ENCODE measurements around the gene RRN3.
"Not testable (repeated sequence)": the region's sequence is repeated elsewhere in the genome, so short reads cannot be mapped to it uniquely, and the experiment has no call there.

RRN3 gene

GRCh38 chr16:15053904-15054303 lies 40.2 kb downstream of the RRN3 start:
- Mint-ChIP-seq H3K4me1 (peaks cover 15% of the 10 kb centered on the region), H3K27ac (ENCODE audit: low read depth) (peak overlapping the region; percentile 39), H3K4me3 (peak overlapping the region; percentile 82), H3K9me3 (no peaks in the 10 kb centered on the region), H3K36me3 (ENCODE audit: insufficient read depth) (no peaks in the 10 kb centered on the region), H3K27me3 (no peaks in the 10 kb centered on the region)
- no peak for DNase-seq (ENCODE audit: low spot score in 2 of 2)
- no peak for ATAC-seq (replicated peaks; ENCODE audit: extremely low read depth, poor library complexity, severe bottlenecking)

DNA sequence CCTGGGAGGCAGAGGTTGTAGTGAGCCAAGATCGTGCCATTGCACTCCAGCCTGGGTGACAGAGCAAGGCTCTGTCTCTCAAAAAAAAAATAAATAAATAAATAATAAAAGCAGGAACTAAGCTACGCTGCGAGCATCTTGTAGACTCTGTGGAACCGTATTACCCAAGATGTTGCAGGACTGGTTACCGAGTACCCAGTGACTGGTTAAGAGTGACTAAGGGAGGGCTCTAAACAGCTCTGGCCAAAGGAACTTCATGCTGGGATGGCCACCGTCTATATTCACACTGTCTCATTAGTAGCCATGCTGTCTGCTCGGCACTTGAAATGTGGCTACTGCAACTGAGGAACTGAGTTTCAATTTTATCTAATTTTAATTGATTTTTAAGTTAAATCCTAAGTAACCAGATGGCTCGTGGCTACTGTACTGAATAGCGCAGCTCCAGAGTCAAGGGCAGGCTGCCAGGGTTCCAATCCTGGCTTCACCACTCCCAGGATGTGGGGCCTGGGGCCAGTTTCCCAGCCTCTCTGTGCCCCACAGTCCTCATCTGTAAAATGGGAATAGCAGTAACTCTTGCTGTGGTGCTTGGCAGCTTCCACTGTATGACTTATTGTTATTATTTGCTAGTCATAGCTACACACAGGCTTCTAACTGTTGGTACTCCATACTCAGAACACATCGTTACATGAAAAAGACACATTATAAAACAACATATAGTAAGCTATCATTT lies 41.2 kb downstream of the RRN3 start:
- Mint-ChIP-seq H3K27ac (ENCODE audit: low read depth) (no peak overlapping the region), H3K9me3 (no peaks in the 10 kb centered on the region), H3K4me1 (peaks cover 15% of the 10 kb centered on the region), H3K36me3 (ENCODE audit: insufficient read depth) (no peaks in the 10 kb centered on the region), H3K4me3 (no peak overlapping the region), H3K27me3 (no peaks in the 10 kb centered on the region)
- ATAC-seq (replicated peaks; ENCODE audit: extremely low read depth, poor library complexity, severe bottlenecking), result no peak
- no peak for DNase-seq (ENCODE audit: low spot score in 2 of 2)

GRCh38 chr16:15051387-15051951 lies 42.6 kb downstream of the RRN3 start:
- no peak for ATAC-seq (replicated peaks; ENCODE audit: extremely low read depth, poor library complexity, severe bottlenecking)
- DNase-seq (ENCODE audit: low spot score in 2 of 2), result no peak
- no peaks in the 10 kb centered on the region for H3K9me3 Mint-ChIP-seq
- H3K27me3 Mint-ChIP-seq, result no peaks in the 10 kb centered on the region
- H3K27ac Mint-ChIP-seq (ENCODE audit: low read depth), result peak overlapping the region; percentile 14
- no peak overlapping the region for H3K4me3 Mint-ChIP-seq
- H3K36me3 Mint-ChIP-seq (ENCODE audit: insufficient read depth), result peaks cover 5% of the 10 kb centered on the region
- peaks cover 15% of the 10 kb centered on the region for H3K4me1 Mint-ChIP-seq

DNA sequence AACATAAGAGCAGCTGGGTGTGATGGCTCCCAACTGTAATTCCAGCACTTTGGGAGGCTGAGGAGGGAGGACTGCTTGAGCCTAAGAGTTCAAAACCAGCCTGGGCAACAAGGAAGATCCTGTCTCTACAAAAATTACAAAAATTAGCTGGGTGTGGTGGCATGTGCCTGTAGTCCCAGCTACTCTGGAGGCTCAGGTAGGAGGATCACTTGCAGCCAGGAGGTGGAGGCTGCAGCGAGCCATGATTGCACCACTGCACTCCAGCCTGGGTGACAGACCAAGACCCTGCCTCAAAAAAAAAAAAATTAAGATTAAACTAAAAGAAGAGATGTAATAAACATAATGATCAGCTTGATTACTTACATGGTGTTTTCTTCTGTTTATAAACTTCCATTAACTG lies 43.6 kb downstream of the RRN3 start:
- not testable (repeated sequence) for DNase-seq (ENCODE audit: low spot score in 2 of 2); H3K27me3 Mint-ChIP-seq; ATAC-seq (replicated peaks; ENCODE audit: extremely low read depth, poor library complexity, severe bottlenecking); H3K36me3 Mint-ChIP-seq (ENCODE audit: insufficient read depth); H3K27ac Mint-ChIP-seq (ENCODE audit: low read depth); H3K4me3 Mint-ChIP-seq; H3K9me3 Mint-ChIP-seq
- H3K4me1 Mint-ChIP-seq, result peaks cover 15% of the 10 kb centered on the region

DNA sequence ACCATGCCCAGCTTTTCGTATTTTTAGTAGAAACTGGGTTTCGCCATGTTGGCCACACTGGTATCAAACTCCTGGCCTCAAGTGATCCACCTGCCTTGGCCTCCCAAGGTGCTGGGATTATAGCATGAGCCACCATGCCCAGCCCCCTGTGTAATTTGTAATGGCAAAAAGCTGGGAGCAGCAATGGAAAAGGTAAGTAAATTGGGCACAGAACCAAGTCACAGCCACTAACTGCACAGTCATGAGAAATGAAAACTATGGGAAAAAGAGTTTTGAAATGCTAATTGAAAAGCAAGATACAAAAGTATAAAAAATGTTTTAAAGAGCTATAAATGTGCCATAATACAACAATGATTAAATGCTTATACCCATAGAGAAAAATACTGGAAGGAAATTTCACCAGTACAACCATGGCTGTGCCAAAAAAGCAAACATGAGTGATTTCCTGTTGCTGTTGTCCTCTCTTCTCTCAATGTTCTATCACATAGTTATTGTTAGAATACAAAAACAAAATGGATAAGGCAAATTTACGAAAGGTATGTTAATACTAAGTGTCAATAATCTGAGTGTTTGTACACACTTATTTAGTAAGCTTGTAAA lies 44.4 kb downstream of the RRN3 start:
- H3K27ac Mint-ChIP-seq (ENCODE audit: low read depth), result no peak overlapping the region
- H3K4me1 Mint-ChIP-seq, result peaks cover 10% of the 10 kb centered on the region
- H3K27me3 Mint-ChIP-seq, result no peaks in the 10 kb centered on the region
- DNase-seq (ENCODE audit: low spot score in 2 of 2) (no peak), ATAC-seq (replicated peaks; ENCODE audit: extremely low read depth, poor library complexity, severe bottlenecking) (no peak)
- no peak overlapping the region for H3K4me3 Mint-ChIP-seq
- H3K9me3 Mint-ChIP-seq, result no peaks in the 10 kb centered on the region
- peaks cover 7% of the 10 kb centered on the region for H3K36me3 Mint-ChIP-seq (ENCODE audit: insufficient read depth)

- DNase-seq (ENCODE audit: low spot score in 2 of 2), result no peak
- H3K27me3 Mint-ChIP-seq, result no peaks in the 10 kb centered on the region
- peaks cover 21% of the 10 kb centered on the region for H3K36me3 Mint-ChIP-seq (ENCODE audit: insufficient read depth)
- H3K4me1 Mint-ChIP-seq, result no peaks in the 10 kb centered on the region
- H3K4me3 Mint-ChIP-seq, result no peak overlapping the region
- ATAC-seq (replicated peaks; ENCODE audit: extremely low read depth, poor library complexity, severe bottlenecking), result no peak
- no peak overlapping the region for H3K27ac Mint-ChIP-seq (ENCODE audit: low read depth)
- H3K9me3 Mint-ChIP-seq, result no peaks in the 10 kb centered on the region
Measured at GRCh38 chr16:15046692-15047376, 47.2 kb downstream of the RRN3 start.

GRCh38 chr16:15045270-15045669 lies 48.8 kb downstream of the RRN3 start:
- not testable (repeated sequence) for H3K9me3 Mint-ChIP-seq; H3K27me3 Mint-ChIP-seq; DNase-seq (ENCODE audit: low spot score in 2 of 2); H3K4me1 Mint-ChIP-seq; H3K27ac Mint-ChIP-seq (ENCODE audit: low read depth); H3K4me3 Mint-ChIP-seq; ATAC-seq (replicated peaks; ENCODE audit: extremely low read depth, poor library complexity, severe bottlenecking)
- H3K36me3 Mint-ChIP-seq (ENCODE audit: insufficient read depth), result peaks cover 26% of the 10 kb centered on the region

DNA sequence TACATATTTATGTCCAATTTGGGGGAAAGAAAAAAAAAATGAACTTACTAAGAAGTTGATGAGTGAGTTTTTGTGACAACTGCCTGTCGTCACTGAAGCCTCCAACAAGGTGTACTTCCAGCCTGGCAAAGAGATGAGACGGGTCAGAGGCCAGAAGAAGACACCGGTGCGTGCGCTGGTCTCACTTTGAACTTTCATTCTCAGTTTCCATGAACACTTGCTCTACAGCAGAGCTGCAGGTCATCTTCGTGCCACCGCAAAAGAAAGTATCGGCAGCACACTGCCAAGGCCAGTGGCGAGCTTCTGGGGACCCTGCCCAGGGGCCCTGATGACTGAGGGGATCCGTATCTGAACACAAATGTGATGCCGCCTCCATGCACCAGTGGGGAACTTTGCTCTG lies 49.8 kb downstream of the RRN3 start:
- H3K36me3 Mint-ChIP-seq (ENCODE audit: insufficient read depth), result peaks cover 26% of the 10 kb centered on the region

DNA sequence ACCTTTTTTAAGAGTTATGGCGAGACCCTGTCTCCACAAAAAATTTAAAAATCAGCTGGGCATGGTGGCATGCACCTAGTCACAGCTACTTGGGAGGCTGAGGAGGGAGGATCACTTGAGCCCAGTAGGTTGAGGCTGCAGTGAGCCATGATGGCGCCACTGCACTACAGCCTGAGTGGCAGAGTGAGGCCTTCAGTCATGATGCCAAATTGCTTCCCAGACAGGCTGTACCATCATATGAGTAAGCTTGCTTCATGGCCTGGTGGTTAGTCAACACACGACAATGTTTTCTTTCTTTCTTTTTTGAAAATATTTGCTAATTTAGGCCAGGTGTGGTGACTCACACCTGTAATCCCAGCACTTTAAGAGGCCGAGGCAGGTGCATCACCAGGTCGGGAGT lies 50.7 kb downstream of the RRN3 start:
- H3K4me1 Mint-ChIP-seq, result no peaks in the 10 kb centered on the region
- no peak overlapping the region for H3K4me3 Mint-ChIP-seq
- H3K27me3 Mint-ChIP-seq, result no peaks in the 10 kb centered on the region
- H3K9me3 Mint-ChIP-seq, result no peaks in the 10 kb centered on the region
- DNase-seq (ENCODE audit: low spot score in 2 of 2) (no peak), ATAC-seq (replicated peaks; ENCODE audit: extremely low read depth, poor library complexity, severe bottlenecking) (no peak)
- no peak overlapping the region for H3K27ac Mint-ChIP-seq (ENCODE audit: low read depth)
- peaks cover 31% of the 10 kb centered on the region for H3K36me3 Mint-ChIP-seq (ENCODE audit: insufficient read depth)

More for the DNA sequence above, 49.8 kb downstream of the RRN3 start:
- Mint-ChIP-seq H3K9me3 (no peaks in the 10 kb centered on the region), H3K27ac (ENCODE audit: low read depth) (no peak overlapping the region), H3K4me3 (no peak overlapping the region), H3K27me3 (no peaks in the 10 kb centered on the region), H3K4me1 (no peaks in the 10 kb centered on the region)
- no peak for DNase-seq (ENCODE audit: low spot score in 2 of 2)
- no peak for ATAC-seq (replicated peaks; ENCODE audit: extremely low read depth, poor library complexity, severe bottlenecking)

DNA sequence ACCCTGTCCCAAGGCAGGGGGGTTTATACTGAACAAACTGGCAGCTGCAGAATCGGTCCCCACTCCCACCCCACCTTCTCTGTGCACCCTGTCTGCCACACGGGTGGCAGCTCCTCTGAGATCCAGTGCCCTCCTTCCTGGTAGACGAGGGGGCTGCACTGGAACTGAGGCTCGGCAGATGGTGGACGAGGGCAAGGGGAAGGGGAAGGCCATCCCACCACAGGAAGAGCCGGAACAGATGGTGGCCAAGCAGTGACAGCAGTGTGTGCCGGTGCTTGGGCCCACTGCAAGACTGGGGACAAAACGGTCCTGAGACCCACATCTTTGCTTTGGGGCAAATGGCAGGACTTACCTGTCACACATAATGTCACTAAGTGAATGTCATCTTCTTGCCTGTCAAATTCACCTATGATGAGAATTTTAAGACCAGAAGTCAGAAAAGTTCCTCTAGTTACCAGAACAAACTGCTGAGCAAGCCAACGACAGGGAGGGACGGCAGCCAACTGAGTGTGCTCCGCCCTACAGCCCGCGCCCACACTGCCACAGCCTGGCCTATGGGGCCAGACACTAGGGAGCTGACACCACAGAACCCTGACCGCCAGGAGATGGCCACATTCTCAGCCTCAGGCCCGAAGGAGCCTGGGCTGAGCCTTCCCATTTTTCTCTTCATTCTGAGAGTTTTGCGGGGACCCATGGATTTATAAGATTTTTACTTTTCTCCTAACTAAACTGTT lies 52.6 kb downstream of the RRN3 start:
- Mint-ChIP-seq H3K4me3 (no peak overlapping the region), H3K27me3 (no peaks in the 10 kb centered on the region), H3K27ac (ENCODE audit: low read depth) (no peak overlapping the region), H3K9me3 (no peaks in the 10 kb centered on the region), H3K36me3 (ENCODE audit: insufficient read depth) (peaks cover 40% of the 10 kb centered on the region), H3K4me1 (no peaks in the 10 kb centered on the region)
- DNase-seq (ENCODE audit: low spot score in 2 of 2) (no peak), ATAC-seq (replicated peaks; ENCODE audit: extremely low read depth, poor library complexity, severe bottlenecking) (no peak)

DNA sequence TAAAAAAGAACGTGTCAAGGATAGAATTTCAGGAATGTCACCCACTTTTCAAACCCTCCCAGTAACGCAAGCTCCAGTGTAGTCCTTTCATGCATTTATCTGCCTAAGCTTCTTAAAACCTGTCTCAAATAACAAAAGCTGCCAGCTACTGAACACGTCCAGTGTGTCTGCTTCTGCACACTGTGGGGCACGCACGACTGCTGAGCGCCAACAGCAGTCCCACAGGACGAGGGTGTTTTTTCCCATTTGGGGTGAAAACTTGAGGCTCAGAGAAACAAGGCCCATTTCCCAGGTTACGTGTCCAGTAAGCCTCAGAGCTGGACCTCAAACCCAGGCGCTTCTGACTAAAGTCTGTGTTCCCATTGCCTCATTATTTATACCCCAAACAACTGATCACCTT lies 55.4 kb downstream of the RRN3 start:
- peaks cover 43% of the 10 kb centered on the region for H3K36me3 Mint-ChIP-seq (ENCODE audit: insufficient read depth)

GRCh38 chr16:15037745-15038144 lies 56.3 kb downstream of the RRN3 start:
- Mint-ChIP-seq H3K36me3 (ENCODE audit: insufficient read depth) (peaks cover 40% of the 10 kb centered on the region), H3K9me3 (no peaks in the 10 kb centered on the region), H3K4me3 (no peak overlapping the region), H3K27me3 (no peaks in the 10 kb centered on the region), H3K4me1 (peaks cover under 1% of the 10 kb centered on the region), H3K27ac (ENCODE audit: low read depth) (no peak overlapping the region)
- DNase-seq (ENCODE audit: low spot score in 2 of 2) (no peak), ATAC-seq (replicated peaks; ENCODE audit: extremely low read depth, poor library complexity, severe bottlenecking) (no peak)

More for the DNA sequence above, 55.4 kb downstream of the RRN3 start:
- no peaks in the 10 kb centered on the region for H3K4me1 Mint-ChIP-seq
- H3K27me3 Mint-ChIP-seq, result no peaks in the 10 kb centered on the region
- no peak overlapping the region for H3K4me3 Mint-ChIP-seq
- H3K9me3 Mint-ChIP-seq, result no peaks in the 10 kb centered on the region
- ATAC-seq (replicated peaks; ENCODE audit: extremely low read depth, poor library complexity, severe bottlenecking) (no peak), DNase-seq (ENCODE audit: low spot score in 2 of 2) (no peak)
- H3K27ac Mint-ChIP-seq (ENCODE audit: low read depth), result no peak overlapping the region
